ENCODE results near the gene ANGEL1. TPM values are rescaled to one million over a fixed set of nuclear protein-coding genes. Genes with fewer than 3 reads are reported as not detected.

The ANGEL1 gene
- total and polyA plus RNA-seq, 2 of the 13 experiments (the other 11 are each of a cell fraction or from before 2014, with no cell fraction given): 14.3 to 20.1 TPM

- TF ChIP-seq RARG (CRISPR knock-in tag; IDR thresholded peaks at IDR 0.05; ENCODE audit: low read depth): no peak
- TF ChIP-seq FOSL1 (CRISPR knock-in tag; IDR thresholded peaks at IDR 0.05; ENCODE audit: borderline replicate concordance): no peak
- no peak for TF ChIP-seq ZMAT3 (CRISPR knock-in tag; conservative IDR thresholded peaks at IDR 0.05)
- TF ChIP-seq, protein P1, sequence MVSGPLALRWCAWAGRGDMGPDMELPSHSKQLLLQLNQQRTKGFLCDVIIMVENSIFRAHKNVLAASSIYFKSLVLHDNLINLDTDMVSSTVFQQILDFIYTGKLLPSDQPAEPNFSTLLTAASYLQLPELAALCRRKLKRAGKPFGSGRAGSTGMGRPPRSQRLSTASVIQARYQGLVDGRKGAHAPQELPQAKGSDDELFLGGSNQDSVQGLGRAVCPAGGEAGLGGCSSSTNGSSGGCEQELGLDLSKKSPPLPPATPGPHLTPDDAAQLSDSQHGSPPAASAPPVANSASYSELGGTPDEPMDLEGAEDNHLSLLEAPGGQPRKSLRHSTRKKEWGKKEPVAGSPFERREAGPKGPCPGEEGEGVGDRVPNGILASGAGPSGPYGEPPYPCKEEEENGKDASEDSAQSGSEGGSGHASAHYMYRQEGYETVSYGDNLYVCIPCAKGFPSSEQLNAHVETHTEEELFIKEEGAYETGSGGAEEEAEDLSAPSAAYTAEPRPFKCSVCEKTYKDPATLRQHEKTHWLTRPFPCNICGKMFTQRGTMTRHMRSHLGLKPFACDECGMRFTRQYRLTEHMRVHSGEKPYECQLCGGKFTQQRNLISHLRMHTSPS (CRISPR knock-in tag; IDR thresholded peaks at IDR 0.05; ENCODE audit: low read depth): no peak
- no peak for TF ChIP-seq CREBL2 (CRISPR knock-in tag; IDR thresholded peaks at IDR 0.05; ENCODE audit: borderline replicate concordance)
- no peak for TF ChIP-seq ZSCAN30 (CRISPR knock-in tag; IDR thresholded peaks at IDR 0.05)
Measured at GRCh38 chr14:76782885-76783566, 29.7 kb downstream of the ANGEL1 start (continued).

DNA sequence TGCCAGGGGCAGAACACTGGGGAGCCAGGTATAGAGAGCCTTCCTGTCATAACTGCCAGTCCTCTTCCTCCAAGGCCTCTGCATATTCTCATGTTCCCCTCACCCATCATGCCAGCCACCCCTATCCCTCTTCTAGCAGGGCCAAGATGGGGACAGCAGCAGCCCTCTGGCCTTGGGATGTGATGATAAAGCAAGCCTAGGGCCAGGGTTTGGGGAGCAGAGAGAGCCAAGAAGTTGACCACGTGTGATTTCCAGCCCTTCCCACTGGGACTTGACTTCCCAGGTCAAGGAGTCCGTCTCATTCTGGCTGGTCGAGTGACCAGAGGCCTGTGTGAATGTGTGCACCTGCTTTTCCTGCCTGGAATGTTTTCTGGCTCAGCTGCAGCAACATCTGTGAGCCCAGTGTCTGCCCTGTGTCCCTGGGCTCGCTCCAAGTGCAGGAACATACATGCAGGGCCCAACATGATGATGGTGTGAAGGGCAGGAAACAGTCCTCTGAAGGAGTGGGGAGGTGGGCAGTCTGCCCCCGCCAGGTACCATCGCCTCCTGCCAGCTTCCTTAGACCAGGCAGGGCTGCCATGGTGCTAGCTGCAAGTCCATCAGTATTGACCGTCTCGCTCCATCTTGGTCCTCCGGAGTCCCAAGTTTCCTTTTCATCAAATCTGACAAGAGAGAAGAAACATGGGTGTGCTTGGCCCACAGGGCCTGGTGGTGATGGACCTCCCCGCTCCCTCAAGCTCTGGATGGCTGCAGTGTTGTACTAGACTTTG is 30.4 kb downstream of the ANGEL1 start:
- Histone ChIP-seq H2AFZ (ENCODE audit: low read length) (no peak overlapping the region), H3K9me3 (ENCODE audit: low read length) (no peaks in the 10 kb centered on the region), H3K4me1 (ENCODE audit: insufficient read depth, low read length) (no peaks in the 10 kb centered on the region), H3K27me3 (ENCODE audit: control insufficient read depth in 1 of 2, insufficient read depth in 2 of 2, low read length in 2 of 2) (no peaks in the 10 kb centered on the region), H3K4me3 (replicated peaks in 1 of 3; ENCODE audit: insufficient read depth in 1 of 3, low read depth in 2 of 3, low read length in 3 of 3) (no peak overlapping the region), H4K20me1 (ENCODE audit: insufficient read depth, low read length) (peaks cover 4% of the 10 kb centered on the region; the same call in 1 of the 2 replicates), H3K79me2 (ENCODE audit: insufficient read depth, low read length) (no peaks in the 10 kb centered on the region), H3K27ac (ENCODE audit: extremely low read length, insufficient read depth, low read length) (no peak overlapping the region), H3K9ac (ENCODE audit: insufficient read depth, low read depth, low read length) (no peak overlapping the region), H3K4me2 (ENCODE audit: low read depth, low read length) (no peak overlapping the region), H3K36me3 (replicated peaks in 1 of 2; ENCODE audit: control insufficient read depth in 1 of 2, insufficient read depth in 2 of 2, low read length in 2 of 2) (peaks cover 6 to 18% of the 10 kb centered on the region in 2 experiments; a peak in 4 of 5 replicates)
- ChIA-PET POLR2A (no interaction called here), CTCF (ENCODE audit: low intra/inter-chr PET ratio, low total read pairs) (no interaction called here)
- 90% methylated on average over 5 of the region's 10 CpGs for WGBS (ENCODE audit: low lambda C conversion rate)
- intact Hi-C loops (cut with micrococcal nuclease; ENCODE audit: unreplicated experiment): no loop called here
- FAIRE-seq (no peak), ATAC-seq (no peak), DNase-seq (ENCODE audit: low spot score) (no peak)
- BruUV-seq (replicated peaks): no TSS peak
- in situ Hi-C loops (cut with HindIII; ENCODE audit: extremely low pct_ligation_motif_present, low pct_unique_long_range_greater_than_20kb): loop anchor here (5.0 kb wide), 1 partner anchor 70 kb away; no protein-coding TSS in a partner anchor
- no peak for TF ChIP-seq ZNF550 (CRISPR knock-in tag; IDR thresholded peaks at IDR 0.05; ENCODE audit: borderline replicate concordance)
- no peak for TF ChIP-seq ZNF282 (IDR thresholded peaks at IDR 0.05; ENCODE audit: partially characterized antibody)
- TF ChIP-seq ZNF878 (CRISPR knock-in tag; IDR thresholded peaks at IDR 0.05): no peak
- TF ChIP-seq ZBTB21 (CRISPR knock-in tag; IDR thresholded peaks at IDR 0.05): no peak
- TF ChIP-seq CBX1 (IDR thresholded peaks at IDR 0.05; ENCODE audit: low read depth): no peak
- TF ChIP-seq ZNF510 (CRISPR knock-in tag; IDR thresholded peaks at IDR 0.05; ENCODE audit: low read depth): no peak
- no peak for TF ChIP-seq KLF13 (CRISPR knock-in tag; IDR thresholded peaks at IDR 0.05)
- no peak for TF ChIP-seq ZFX (CRISPR knock-in tag; IDR thresholded peaks at IDR 0.05; ENCODE audit: low read depth)
- TF ChIP-seq MTA3 (CRISPR knock-in tag; IDR thresholded peaks at IDR 0.05): no peak
- TF ChIP-seq ZBTB3 (CRISPR knock-in tag; IDR thresholded peaks at IDR 0.05; ENCODE audit: borderline replicate concordance, low read depth): no peak
- TF ChIP-seq, protein P2, sequence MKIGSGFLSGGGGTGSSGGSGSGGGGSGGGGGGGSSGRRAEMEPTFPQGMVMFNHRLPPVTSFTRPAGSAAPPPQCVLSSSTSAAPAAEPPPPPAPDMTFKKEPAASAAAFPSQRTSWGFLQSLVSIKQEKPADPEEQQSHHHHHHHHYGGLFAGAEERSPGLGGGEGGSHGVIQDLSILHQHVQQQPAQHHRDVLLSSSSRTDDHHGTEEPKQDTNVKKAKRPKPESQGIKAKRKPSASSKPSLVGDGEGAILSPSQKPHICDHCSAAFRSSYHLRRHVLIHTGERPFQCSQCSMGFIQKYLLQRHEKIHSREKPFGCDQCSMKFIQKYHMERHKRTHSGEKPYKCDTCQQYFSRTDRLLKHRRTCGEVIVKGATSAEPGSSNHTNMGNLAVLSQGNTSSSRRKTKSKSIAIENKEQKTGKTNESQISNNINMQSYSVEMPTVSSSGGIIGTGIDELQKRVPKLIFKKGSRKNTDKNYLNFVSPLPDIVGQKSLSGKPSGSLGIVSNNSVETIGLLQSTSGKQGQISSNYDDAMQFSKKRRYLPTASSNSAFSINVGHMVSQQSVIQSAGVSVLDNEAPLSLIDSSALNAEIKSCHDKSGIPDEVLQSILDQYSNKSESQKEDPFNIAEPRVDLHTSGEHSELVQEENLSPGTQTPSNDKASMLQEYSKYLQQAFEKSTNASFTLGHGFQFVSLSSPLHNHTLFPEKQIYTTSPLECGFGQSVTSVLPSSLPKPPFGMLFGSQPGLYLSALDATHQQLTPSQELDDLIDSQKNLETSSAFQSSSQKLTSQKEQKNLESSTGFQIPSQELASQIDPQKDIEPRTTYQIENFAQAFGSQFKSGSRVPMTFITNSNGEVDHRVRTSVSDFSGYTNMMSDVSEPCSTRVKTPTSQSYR (CRISPR knock-in tag; IDR thresholded peaks at IDR 0.05; ENCODE audit: borderline replicate concordance): no peak
- no peak for TF ChIP-seq NFE2 (CRISPR knock-in tag; IDR thresholded peaks at IDR 0.05)

All from HepG2 (cell line).